Measurements from ENCODE around the gene ALX3.
A peak's percentile ranks its signal among the peaks of the same experiment; 100 is the strongest.

Gene ALX3

DNA sequence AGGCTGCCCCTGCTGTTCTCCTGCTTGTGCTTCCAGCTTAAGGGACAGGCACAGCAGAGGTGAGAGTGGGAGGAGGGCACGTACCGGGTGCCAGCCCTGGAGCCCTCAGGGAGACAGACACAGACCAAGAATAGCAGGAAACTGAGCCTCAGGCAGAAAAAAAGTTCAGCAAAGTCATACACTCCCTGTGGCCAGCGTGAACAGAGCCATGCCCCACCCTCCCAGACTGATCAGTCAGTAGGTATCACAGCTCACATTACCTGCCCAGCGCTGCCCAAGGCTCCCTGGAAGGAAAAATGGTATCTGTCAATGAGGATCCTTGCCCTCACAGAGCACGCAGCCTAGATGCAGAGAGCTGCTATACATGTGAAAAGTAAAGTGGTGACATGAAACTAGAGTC lies 43.1 kb upstream of the ALX3 start:
- DNase-seq (ENCODE audit: low spot score) = no peak
- H3K27me3 ChIP-seq (ENCODE audit: insufficient read depth, poor library complexity, severe bottlenecking) = no peaks in the 10 kb centered on the region
- TF ChIP-seq, protein P1, sequence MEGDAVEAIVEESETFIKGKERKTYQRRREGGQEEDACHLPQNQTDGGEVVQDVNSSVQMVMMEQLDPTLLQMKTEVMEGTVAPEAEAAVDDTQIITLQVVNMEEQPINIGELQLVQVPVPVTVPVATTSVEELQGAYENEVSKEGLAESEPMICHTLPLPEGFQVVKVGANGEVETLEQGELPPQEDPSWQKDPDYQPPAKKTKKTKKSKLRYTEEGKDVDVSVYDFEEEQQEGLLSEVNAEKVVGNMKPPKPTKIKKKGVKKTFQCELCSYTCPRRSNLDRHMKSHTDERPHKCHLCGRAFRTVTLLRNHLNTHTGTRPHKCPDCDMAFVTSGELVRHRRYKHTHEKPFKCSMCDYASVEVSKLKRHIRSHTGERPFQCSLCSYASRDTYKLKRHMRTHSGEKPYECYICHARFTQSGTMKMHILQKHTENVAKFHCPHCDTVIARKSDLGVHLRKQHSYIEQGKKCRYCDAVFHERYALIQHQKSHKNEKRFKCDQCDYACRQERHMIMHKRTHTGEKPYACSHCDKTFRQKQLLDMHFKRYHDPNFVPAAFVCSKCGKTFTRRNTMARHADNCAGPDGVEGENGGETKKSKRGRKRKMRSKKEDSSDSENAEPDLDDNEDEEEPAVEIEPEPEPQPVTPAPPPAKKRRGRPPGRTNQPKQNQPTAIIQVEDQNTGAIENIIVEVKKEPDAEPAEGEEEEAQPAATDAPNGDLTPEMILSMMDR (IDR thresholded peaks at IDR 0.05; ENCODE audit: poor library complexity, severe bottlenecking) = no peak

DNA sequence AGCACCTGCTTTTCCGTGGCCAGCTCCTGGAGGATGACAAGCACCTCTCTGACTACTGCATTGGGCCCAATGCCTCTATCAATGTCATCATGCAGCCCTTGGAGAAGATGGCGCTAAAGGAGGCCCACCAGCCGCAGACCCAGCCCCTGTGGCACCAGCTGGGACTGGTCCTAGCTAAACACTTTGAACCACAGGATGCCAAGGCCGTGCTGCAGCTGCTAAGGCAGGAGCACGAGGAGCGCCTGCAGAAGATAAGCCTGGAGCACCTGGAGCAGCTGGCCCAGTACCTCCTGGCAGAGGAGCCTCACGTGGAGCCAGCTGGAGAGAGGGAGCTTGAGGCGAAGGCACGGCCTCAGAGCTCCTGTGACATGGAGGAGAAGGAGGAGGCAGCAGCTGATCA lies 42.2 kb upstream of the ALX3 start:
- Histone ChIP-seq H3K27me3 (ENCODE audit: insufficient read depth, poor library complexity, severe bottlenecking) (no peaks in the 10 kb centered on the region), H3K9me3 (ENCODE audit: severe bottlenecking) (no peaks in the 10 kb centered on the region), H3K4me1 (ENCODE audit: insufficient read depth, poor library complexity, severe bottlenecking) (no peaks in the 10 kb centered on the region), H3K36me3 (ENCODE audit: low read depth) (no peaks in the 10 kb centered on the region), H3K4me3 (ENCODE audit: severe bottlenecking) (no peak overlapping the region), H3K27ac (ENCODE audit: poor library complexity, severe bottlenecking) (no peak overlapping the region)
- TF ChIP-seq, protein P1 (IDR thresholded peaks at IDR 0.05; ENCODE audit: poor library complexity, severe bottlenecking) = no peak
- ATAC-seq (ENCODE audit: low read depth) (no peak), DNase-seq (ENCODE audit: low spot score) (no peak)

More for the DNA sequence above, 43.1 kb upstream of the ALX3 start:
- no peaks in the 10 kb centered on the region for H3K4me1 ChIP-seq (ENCODE audit: insufficient read depth, poor library complexity, severe bottlenecking)
- H3K27ac ChIP-seq (ENCODE audit: poor library complexity, severe bottlenecking) = no peak overlapping the region
- ATAC-seq (ENCODE audit: low read depth) = peak; percentile 62
- H3K9me3 ChIP-seq (ENCODE audit: severe bottlenecking) = no peaks in the 10 kb centered on the region
- H3K36me3 ChIP-seq (ENCODE audit: low read depth) = no peaks in the 10 kb centered on the region
- no peak overlapping the region for H3K4me3 ChIP-seq (ENCODE audit: severe bottlenecking)

GRCh38 chr1:110112143-110112542 lies 41.7 kb upstream of the ALX3 start, which contains the start of gene UBL4B:
Gene UBL4B, plus strand, starts transcription at chr1:110112443. Its CDS starts 92 bp downstream, at chr1:110112535.
- no peak within 1 kb of the TSS for H3K4me3 ChIP-seq (ENCODE audit: severe bottlenecking)
- H3K9me3 ChIP-seq (ENCODE audit: severe bottlenecking) = no peaks in the 10 kb centered on the region
- no peak within 1 kb of the TSS for H3K27ac ChIP-seq (ENCODE audit: poor library complexity, severe bottlenecking)
- DNase-seq (ENCODE audit: low spot score) (no peak), ATAC-seq (ENCODE audit: low read depth) (no peak)
- H3K27me3 ChIP-seq (ENCODE audit: insufficient read depth, poor library complexity, severe bottlenecking) = no peaks in the 10 kb centered on the region
- no peaks in the 10 kb centered on the region for H3K4me1 ChIP-seq (ENCODE audit: insufficient read depth, poor library complexity, severe bottlenecking)
- TF ChIP-seq, protein P1 (IDR thresholded peaks at IDR 0.05; ENCODE audit: poor library complexity, severe bottlenecking) = no peak
- H3K36me3 ChIP-seq (ENCODE audit: low read depth) = no peaks in the 10 kb centered on the region

DNA sequence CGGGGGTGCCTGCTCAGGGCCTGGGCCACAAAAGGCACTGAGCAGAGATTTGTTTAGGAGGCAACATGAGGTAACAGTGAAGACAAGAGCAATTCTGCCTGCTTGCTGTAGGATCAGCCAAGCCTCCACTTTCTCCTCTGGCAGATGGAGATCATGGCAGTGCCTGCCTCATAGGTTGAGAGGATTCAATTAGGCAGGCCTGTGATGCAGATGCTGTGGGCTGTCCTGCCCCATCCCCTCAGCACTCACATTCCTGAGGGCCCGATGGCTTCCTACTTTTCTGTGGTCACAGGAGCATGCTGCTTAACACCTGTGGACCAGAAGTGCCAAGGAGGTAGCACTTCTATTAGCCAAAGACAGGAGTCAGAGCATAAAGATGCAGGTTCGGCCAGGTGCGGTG lies 40.6 kb upstream of the ALX3 start:
- no peaks in the 10 kb centered on the region for H3K36me3 ChIP-seq (ENCODE audit: low read depth)
- H3K9me3 ChIP-seq (ENCODE audit: severe bottlenecking) = no peaks in the 10 kb centered on the region
- DNase-seq (ENCODE audit: low spot score) = no peak
- H3K27me3 ChIP-seq (ENCODE audit: insufficient read depth, poor library complexity, severe bottlenecking) = no peaks in the 10 kb centered on the region
- TF ChIP-seq, protein P1 (IDR thresholded peaks at IDR 0.05; ENCODE audit: poor library complexity, severe bottlenecking) = no peak
- H3K4me1 ChIP-seq (ENCODE audit: insufficient read depth, poor library complexity, severe bottlenecking) = no peaks in the 10 kb centered on the region
- H3K4me3 ChIP-seq (ENCODE audit: severe bottlenecking) = no peak overlapping the region
- no peak overlapping the region for H3K27ac ChIP-seq (ENCODE audit: poor library complexity, severe bottlenecking)
- ATAC-seq (ENCODE audit: low read depth) = no peak

- Histone ChIP-seq H3K4me1 (ENCODE audit: insufficient read depth, poor library complexity, severe bottlenecking) (no peaks in the 10 kb centered on the region), H3K27ac (ENCODE audit: poor library complexity, severe bottlenecking) (no peak overlapping the region), H3K4me3 (ENCODE audit: severe bottlenecking) (no peak overlapping the region), H3K27me3 (ENCODE audit: insufficient read depth, poor library complexity, severe bottlenecking) (no peaks in the 10 kb centered on the region), H3K9me3 (ENCODE audit: severe bottlenecking) (no peaks in the 10 kb centered on the region), H3K36me3 (ENCODE audit: low read depth) (no peaks in the 10 kb centered on the region)
- TF ChIP-seq, protein P1 (IDR thresholded peaks at IDR 0.05; ENCODE audit: poor library complexity, severe bottlenecking) = no peak
- ATAC-seq (ENCODE audit: low read depth) (no peak), DNase-seq (ENCODE audit: low spot score) (no peak)
Observed at GRCh38 chr1:110107867-110108469, 37.5 kb upstream of the ALX3 start.
